Neutrophil (primary cell): ENCODE results near the gene MKLN1.
A peak's percentile ranks its signal among the peaks of the same experiment; 100 is the strongest.
"Not testable (repeated sequence)": the region's sequence is repeated elsewhere in the genome, so short reads cannot be mapped to it uniquely, and the experiment has no call there.

ENCODE experiments used
- H3K27ac ChIP-seq: fragments of 200-600 bp; sonication (generic); 2 replicates; pipeline ENCODE4 v1.5.1; 2016; ENCODE audit warnings: mild to moderate bottlenecking, moderate library complexity
- H3K27me3 ChIP-seq: fragments of 200-600 bp; sonication (generic); 2 replicates; pipeline ENCODE4 v1.6.0; 2016; ENCODE audit warnings: mild to moderate bottlenecking
- H3K36me3 ChIP-seq: fragments of 200-600 bp; sonication (generic); 2 replicates; pipeline ENCODE4 v1.5.1; 2017
- H3K4me1 ChIP-seq, 2 experiments: fragments of 200-600 bp in 1 of 2; sonication (generic) in 1 of 2; 1 replicate in 1 of 2; 2 replicates in 1 of 2; pipeline versions ENCODE4 v1.5.1 to v1.6.1; 2013 to 2016; ENCODE audit warnings: low read depth in 1 of 2, low read length in 1 of 2, mild to moderate bottlenecking in 1 of 2, moderate library complexity in 1 of 2; ENCODE audit not compliant: control insufficient read depth in 1 of 2, insufficient read depth in 1 of 2
- H3K4me3 ChIP-seq, 2 experiments: fragments of 200-600 bp in 1 of 2; sonication (generic) in 1 of 2; 1 replicate in 1 of 2; 2 replicates in 1 of 2; pipeline ENCODE4 v1.5.1; 2013 to 2016; ENCODE audit warnings: low read depth in 1 of 2, low read length in 1 of 2, mild to moderate bottlenecking in 1 of 2, moderate library complexity in 1 of 2
- H3K9me3 ChIP-seq: fragments of 200-600 bp; sonication (generic); 2 replicates; pipeline ENCODE4 v1.5.1; 2016
- CTCF ChIP-seq: fragments of 200-600 bp; sonication (generic); IDR thresholded peaks from 2 replicates; pipeline ENCODE4 v1.5.1; 2016; ENCODE audit warnings: antibody characterized with exemption

MKLN1 gene

GRCh38 chr7:131511071-131511470 is 183.4 kb downstream of the MKLN1 start:
- H3K27me3 ChIP-seq: peaks cover 18% of the 10 kb centered on the region
- H3K9me3 ChIP-seq: no peaks in the 10 kb centered on the region
- no peaks in the 10 kb centered on the region for H3K36me3 ChIP-seq
- peaks cover 0 to 7% of the 10 kb centered on the region in 2 experiments for H3K4me1 ChIP-seq
- no peak for TF ChIP-seq CTCF
- H3K27ac ChIP-seq: no peak overlapping the region
- no peak overlapping the region for H3K4me3 ChIP-seq

GRCh38 chr7:131511774-131512535 is 184.3 kb downstream of the MKLN1 start:
- Histone ChIP-seq H3K9me3 (no peaks in the 10 kb centered on the region), H3K36me3 (no peaks in the 10 kb centered on the region), H3K4me3 (no peak overlapping the region), H3K27me3 (peaks cover 18% of the 10 kb centered on the region), H3K27ac (no peak overlapping the region), H3K4me1 (peaks cover 0 to 7% of the 10 kb centered on the region in 2 experiments)
- TF ChIP-seq CTCF: no peak

- H3K27me3 ChIP-seq: peaks cover 12% of the 10 kb centered on the region
- no peaks in the 10 kb centered on the region for H3K9me3 ChIP-seq
- no peak overlapping the region for H3K27ac ChIP-seq
- H3K36me3 ChIP-seq: no peaks in the 10 kb centered on the region
- peaks cover 0 to 4% of the 10 kb centered on the region in 2 experiments for H3K4me1 ChIP-seq
- H3K4me3 ChIP-seq: no peak overlapping the region
- TF ChIP-seq CTCF: peak; percentile 84
Measured at GRCh38 chr7:131513245-131514061, 185.8 kb downstream of the MKLN1 start.

- not testable (repeated sequence) for H3K4me1 ChIP-seq, H3K27ac ChIP-seq, H3K9me3 ChIP-seq, H3K27me3 ChIP-seq, H3K4me3 ChIP-seq, H3K36me3 ChIP-seq
Measured at GRCh38 chr7:131515471-131515870, 187.8 kb downstream of the MKLN1 start.

- Histone ChIP-seq H3K4me1 (peaks cover 0 to 4% of the 10 kb centered on the region in 2 experiments), H3K27me3 (peaks cover 2% of the 10 kb centered on the region), H3K27ac (no peak overlapping the region), H3K9me3 (no peaks in the 10 kb centered on the region), H3K4me3 (no peak overlapping the region), H3K36me3 (no peaks in the 10 kb centered on the region)
- no peak for TF ChIP-seq CTCF
Measured at GRCh38 chr7:131517218-131517923, 189.7 kb downstream of the MKLN1 start.
